Activated B cell treated with CpG ODN at 0.5 μM for 24 hours (primary cell): Measurements from ENCODE around the gene TMEM141. TPM values are rescaled to one million over a fixed set of nuclear protein-coding genes. Genes with fewer than 3 reads are reported as not detected.
"Not testable (repeated sequence)": the region's sequence is repeated elsewhere in the genome, so short reads cannot be mapped to it uniquely, and the experiment has no call there.

Experiments
- ATAC-seq: fragments of 200-7000 bp; cut with Tn5 transposase; one replicate; pipeline ENCODE4 v1.10.0; 2021; ENCODE audit warnings: low read depth, mild to moderate bottlenecking, moderate library complexity
- CTCF ChIA-PET: fragments of 350-600 bp; sonication (Branson Sonifier 250); formaldehyde crosslinking; loops from one replicate; lab custom pipeline; 2021; ENCODE audit warnings: antibody characterized with exemption; lab: Charles Lee
- POLR2A ChIA-PET: fragments of 350-600 bp; sonication (Branson Sonifier 250); formaldehyde crosslinking; loops from one replicate; lab custom pipeline; 2021; ENCODE audit warnings: antibody characterized with exemption; lab: Charles Lee
- DNase-seq: peaks from one replicate; pipeline ENCODE4 v3.0.0; 2022
- H3K27ac Mint-ChIP-seq: one replicate; pipeline ENCODE4 v1.8.0; 2020; ENCODE audit warnings: mixed read lengths
- H3K27me3 Mint-ChIP-seq: one replicate; pipeline ENCODE4 v1.8.0; 2021; ENCODE audit warnings: mixed read lengths
- H3K36me3 Mint-ChIP-seq: one replicate; pipeline ENCODE4 v1.8.0; 2021; ENCODE audit warnings: low read depth, mixed read lengths
- H3K4me1 Mint-ChIP-seq: one replicate; pipeline ENCODE4 v1.8.0; 2021; ENCODE audit warnings: mixed read lengths
- H3K4me3 Mint-ChIP-seq: one replicate; pipeline ENCODE4 v1.8.0; 2020; ENCODE audit warnings: mild to moderate bottlenecking, mixed read lengths
- H3K9me3 Mint-ChIP-seq: one replicate; pipeline ENCODE4 v1.8.0; 2020; ENCODE audit warnings: mixed read lengths
- intact Hi-C: fragments of 100-400 bp; cut with micrococcal nuclease; formaldehyde crosslinking; loops from one replicate; pipeline ENCODE4 v1.15.1; 2024
- total RNA-seq: library from RNA; stranded (reverse); gene quantifications from 2 replicates; pipeline ENCODE4 v1.2.3, GENCODE V29; 2022
- TF ChIP-seq, protein P1 (sequence below): fragments of 200-600 bp; IDR thresholded peaks from one replicate; pipeline ENCODE4 v1.8.0; 2022; ENCODE audit warnings: antibody characterized with exemption, mild to moderate bottlenecking

TMEM141 gene
- total RNA-seq, 1 donor from 2014 or later: 34.9 TPM

DNA sequence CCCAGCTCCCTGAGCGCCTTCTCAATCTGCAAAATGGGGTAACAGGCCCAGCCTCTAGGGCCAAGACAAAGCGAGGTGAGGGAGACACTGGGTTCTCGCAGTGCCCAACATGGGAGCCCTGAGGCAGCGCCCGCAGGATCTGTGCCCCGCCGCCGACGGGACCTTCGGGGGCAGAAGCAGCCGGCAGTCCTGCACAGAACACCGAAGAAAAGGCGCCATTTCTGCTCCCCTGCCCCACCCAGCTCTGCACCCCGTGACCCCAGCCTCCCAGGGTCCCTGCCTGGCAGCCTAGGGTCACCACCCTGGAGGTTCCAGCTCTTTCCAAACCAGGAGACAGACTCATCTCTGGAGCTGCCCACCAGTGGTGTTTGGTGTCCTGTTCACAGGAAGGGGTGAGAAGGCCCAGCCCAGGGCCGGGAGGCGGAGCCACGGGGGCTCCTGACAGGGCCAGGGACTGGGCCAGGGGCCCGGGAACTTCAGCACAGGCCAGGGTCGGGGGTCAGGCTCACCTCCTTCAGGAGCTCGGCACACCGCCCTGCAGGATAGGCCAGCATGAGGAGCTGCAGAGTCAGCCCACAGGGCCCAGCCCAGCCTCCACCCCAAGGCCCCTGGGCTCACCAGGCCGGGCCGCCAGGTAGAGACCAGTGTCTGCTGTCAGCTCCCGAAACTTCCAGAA, 36.4 kb upstream of the TMEM141 start:
- Mint-ChIP-seq H3K27me3 (no peaks in the 10 kb centered on the region), H3K9me3 (peaks cover 12% of the 10 kb centered on the region), H3K4me3 (no peak overlapping the region), H3K27ac (peak overlapping the region; percentile 65), H3K36me3 (peaks cover 10% of the 10 kb centered on the region), H3K4me1 (peaks cover 63% of the 10 kb centered on the region)
- intact Hi-C loops: no loop called here
- DNase-seq (no peak), ATAC-seq (no peak)
- POLR2A ChIA-PET: interaction anchor here (0.6 to 1.8 kb wide), 3 partner anchors 11 to 65 kb away, joined by 4 to 10 read pairs (median 6); no protein-coding TSS in a partner anchor
- CTCF ChIA-PET: no interaction called here
- TF ChIP-seq, protein P1, sequence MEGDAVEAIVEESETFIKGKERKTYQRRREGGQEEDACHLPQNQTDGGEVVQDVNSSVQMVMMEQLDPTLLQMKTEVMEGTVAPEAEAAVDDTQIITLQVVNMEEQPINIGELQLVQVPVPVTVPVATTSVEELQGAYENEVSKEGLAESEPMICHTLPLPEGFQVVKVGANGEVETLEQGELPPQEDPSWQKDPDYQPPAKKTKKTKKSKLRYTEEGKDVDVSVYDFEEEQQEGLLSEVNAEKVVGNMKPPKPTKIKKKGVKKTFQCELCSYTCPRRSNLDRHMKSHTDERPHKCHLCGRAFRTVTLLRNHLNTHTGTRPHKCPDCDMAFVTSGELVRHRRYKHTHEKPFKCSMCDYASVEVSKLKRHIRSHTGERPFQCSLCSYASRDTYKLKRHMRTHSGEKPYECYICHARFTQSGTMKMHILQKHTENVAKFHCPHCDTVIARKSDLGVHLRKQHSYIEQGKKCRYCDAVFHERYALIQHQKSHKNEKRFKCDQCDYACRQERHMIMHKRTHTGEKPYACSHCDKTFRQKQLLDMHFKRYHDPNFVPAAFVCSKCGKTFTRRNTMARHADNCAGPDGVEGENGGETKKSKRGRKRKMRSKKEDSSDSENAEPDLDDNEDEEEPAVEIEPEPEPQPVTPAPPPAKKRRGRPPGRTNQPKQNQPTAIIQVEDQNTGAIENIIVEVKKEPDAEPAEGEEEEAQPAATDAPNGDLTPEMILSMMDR: no peak

DNA sequence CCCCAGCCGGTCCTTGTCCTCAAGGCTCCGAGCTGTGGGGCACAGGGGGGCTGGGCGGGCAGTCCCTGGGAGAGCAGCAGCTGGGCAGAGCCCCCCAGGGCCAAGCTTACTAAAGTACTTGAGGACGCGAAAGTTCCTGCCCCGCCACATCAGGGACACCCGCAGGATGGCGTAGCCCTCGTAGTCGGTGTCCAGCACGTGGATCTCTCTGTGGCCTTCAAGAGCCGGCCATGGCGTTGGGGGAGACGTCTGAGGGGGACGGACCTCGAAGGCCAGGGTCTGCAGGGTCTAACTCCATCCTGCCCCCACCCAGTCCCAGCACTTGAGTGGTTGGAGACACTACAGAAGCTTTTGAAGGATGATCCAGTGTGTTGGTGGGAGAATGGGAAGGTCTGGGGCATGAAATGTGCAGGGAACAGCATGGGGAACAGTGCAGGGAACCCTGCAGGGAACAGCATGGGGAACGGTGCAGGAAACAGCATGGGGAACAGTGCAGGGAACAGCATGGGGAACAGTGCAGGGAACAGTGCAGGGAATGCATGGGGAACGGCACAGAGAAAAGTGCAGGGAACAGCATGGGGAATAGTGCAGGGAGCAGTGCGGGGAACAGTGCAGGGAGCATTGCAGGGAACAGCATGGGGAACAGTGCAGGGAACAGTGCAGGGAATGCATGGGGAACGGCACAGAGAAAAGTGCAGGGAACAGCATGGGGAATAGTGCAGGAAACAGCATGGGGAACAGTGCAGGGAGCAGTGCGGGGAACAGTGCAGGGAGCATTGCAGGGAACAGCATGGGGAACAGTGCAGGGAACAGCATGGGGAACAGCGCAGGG, 35.6 kb upstream of the TMEM141 start:
- CTCF ChIA-PET: not testable (repeated sequence)

DNA sequence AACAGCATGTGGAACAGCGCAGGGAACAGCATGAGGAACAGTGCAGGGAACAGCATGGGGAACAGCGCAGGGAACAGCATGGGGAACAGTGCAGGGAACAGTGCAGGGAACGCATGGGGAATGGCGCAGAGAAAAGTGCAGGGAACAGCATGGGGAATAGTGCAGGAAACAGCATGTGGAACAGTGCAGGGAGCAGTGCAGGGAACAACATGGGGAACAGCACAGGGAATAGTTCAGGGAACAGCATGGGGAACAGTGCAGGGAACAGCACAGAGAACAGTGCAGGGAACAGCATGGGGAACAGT, 35.1 kb upstream of the TMEM141 start:
- peaks cover 10% of the 10 kb centered on the region for H3K36me3 Mint-ChIP-seq
- peaks cover 62% of the 10 kb centered on the region for H3K4me1 Mint-ChIP-seq
- DNase-seq: no peak
- no peak overlapping the region for H3K27ac Mint-ChIP-seq
- intact Hi-C loops: loop anchor here (2.0 kb wide), 1 partner anchor 27 kb away; no protein-coding TSS in a partner anchor
- ChIA-PET POLR2A (interaction anchor here (2.4 to 9.1 kb wide), 2 partner anchors 10 to 28 kb away, joined by 14 to 132 read pairs; no protein-coding TSS in a partner anchor), CTCF (no interaction called here)
- TF ChIP-seq, protein P1: no peak
- H3K4me3 Mint-ChIP-seq: no peak overlapping the region
- H3K27me3 Mint-ChIP-seq: no peaks in the 10 kb centered on the region
- peaks cover 12% of the 10 kb centered on the region for H3K9me3 Mint-ChIP-seq
- ATAC-seq: no peak

More for the DNA sequence above, 35.6 kb upstream of the TMEM141 start:
- Mint-ChIP-seq H3K9me3 (peaks cover 12% of the 10 kb centered on the region), H3K36me3 (peaks cover 10% of the 10 kb centered on the region), H3K4me1 (peaks cover 61% of the 10 kb centered on the region)
- not testable (repeated sequence) for DNase-seq, H3K4me3 Mint-ChIP-seq, ATAC-seq, H3K27me3 Mint-ChIP-seq, H3K27ac Mint-ChIP-seq
- intact Hi-C loops: loop anchor here (2.0 kb wide), 1 partner anchor 27 kb away; no protein-coding TSS in a partner anchor
- POLR2A ChIA-PET: interaction anchor here (0.9 to 9.1 kb wide), 3 partner anchors 11 to 27 kb away, joined by 5 to 132 read pairs (median 8); no protein-coding TSS in a partner anchor

DNA sequence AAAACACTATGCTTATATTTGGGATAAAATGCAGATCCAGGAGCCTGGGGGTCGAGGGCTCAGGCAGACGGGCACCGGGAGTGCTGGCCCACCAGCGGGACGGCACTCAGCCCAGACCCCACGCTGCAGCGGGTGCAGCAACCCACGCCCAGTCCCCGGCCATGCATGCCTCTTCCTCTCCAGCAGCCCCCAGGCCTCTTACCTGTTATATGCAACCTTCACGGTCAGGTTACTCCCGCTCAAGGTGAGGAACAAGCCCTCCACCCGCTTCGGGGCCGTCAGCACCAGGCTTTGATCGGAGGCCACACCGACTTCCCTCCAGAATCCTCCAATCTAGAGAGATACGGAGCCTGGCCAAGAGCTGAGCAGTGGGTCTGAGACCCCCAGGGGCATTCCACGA, 34.3 kb upstream of the TMEM141 start:
- no peak for DNase-seq
- H3K4me3 Mint-ChIP-seq: peak overlapping the region; percentile 68
- ChIA-PET CTCF (interaction anchor here (0.8 to 3.0 kb wide), 4 partner anchors 10 to 290 kb away, joined by 3 to 22 read pairs (median 7); no protein-coding TSS in a partner anchor), POLR2A (interaction anchor here (1.1 to 9.1 kb wide), 6 partner anchors 8 to 56 kb away, joined by 4 to 132 read pairs (median 25); partner anchors contain the start of genes LCN10 and LCN6)
- H3K27me3 Mint-ChIP-seq: no peaks in the 10 kb centered on the region
- H3K9me3 Mint-ChIP-seq: peaks cover 9% of the 10 kb centered on the region
- H3K36me3 Mint-ChIP-seq: peaks cover 10% of the 10 kb centered on the region
- H3K4me1 Mint-ChIP-seq: peaks cover 63% of the 10 kb centered on the region
- intact Hi-C loops: loop anchor here (1.0 to 2.0 kb wide), 2 partner anchors 8 to 28 kb away; no protein-coding TSS in a partner anchor
- TF ChIP-seq, protein P1: no peak
- ATAC-seq: no peak
- peak overlapping the region; percentile 83 for H3K27ac Mint-ChIP-seq

DNA sequence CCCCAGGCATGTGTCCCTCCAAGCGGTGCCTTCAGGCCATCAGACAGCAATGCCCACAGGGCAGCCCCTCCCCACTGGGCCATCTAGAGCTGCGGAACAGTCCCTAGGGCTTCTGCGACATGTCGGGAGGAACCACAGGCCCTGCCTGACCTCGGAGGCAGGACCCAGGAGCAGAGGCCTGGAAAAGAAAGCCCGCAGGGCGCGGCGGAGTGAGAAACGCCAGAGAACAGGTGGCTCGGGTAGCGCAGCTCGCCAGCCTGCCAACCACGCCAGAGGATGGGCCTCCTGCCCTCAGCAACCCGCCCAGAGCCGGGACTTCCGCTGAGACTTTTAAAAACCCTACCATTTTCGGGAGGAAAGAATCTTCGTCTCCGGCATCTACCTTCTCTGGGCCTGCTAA, 33.8 kb upstream of the TMEM141 start:
- peak overlapping the region; percentile 83 for H3K27ac Mint-ChIP-seq
- H3K4me3 Mint-ChIP-seq: peak overlapping the region; percentile 68
- ChIA-PET POLR2A (interaction anchor here (0.9 to 9.1 kb wide), 9 partner anchors 8 to 57 kb away, joined by 3 to 132 read pairs (median 11); partner anchors contain the start of genes LCN10 and LCN6), CTCF (interaction anchor here (0.8 to 3.0 kb wide), 8 partner anchors 9 to 289 kb away, joined by 3 to 22 read pairs (median 4); no protein-coding TSS in a partner anchor)
- TF ChIP-seq, protein P1: no peak
- intact Hi-C loops: loop anchor here (1.0 to 2.0 kb wide), 2 partner anchors 8 to 29 kb away; no protein-coding TSS in a partner anchor
- no peak for DNase-seq
- peaks cover 6% of the 10 kb centered on the region for H3K9me3 Mint-ChIP-seq
- peaks cover 8% of the 10 kb centered on the region for H3K36me3 Mint-ChIP-seq
- peak; percentile 54 for ATAC-seq
- no peaks in the 10 kb centered on the region for H3K27me3 Mint-ChIP-seq
- H3K4me1 Mint-ChIP-seq: peaks cover 63% of the 10 kb centered on the region
